ENCODE measurements around the gene PRKCZ. TPM values are rescaled to one million over a fixed set of nuclear protein-coding genes. Genes with fewer than 3 reads are reported as not detected.

PRKCZ gene
- polyA plus RNA-seq, 1 of the 3 experiments (the other 2 are of a cell fraction), result 24.2 TPM

DNA sequence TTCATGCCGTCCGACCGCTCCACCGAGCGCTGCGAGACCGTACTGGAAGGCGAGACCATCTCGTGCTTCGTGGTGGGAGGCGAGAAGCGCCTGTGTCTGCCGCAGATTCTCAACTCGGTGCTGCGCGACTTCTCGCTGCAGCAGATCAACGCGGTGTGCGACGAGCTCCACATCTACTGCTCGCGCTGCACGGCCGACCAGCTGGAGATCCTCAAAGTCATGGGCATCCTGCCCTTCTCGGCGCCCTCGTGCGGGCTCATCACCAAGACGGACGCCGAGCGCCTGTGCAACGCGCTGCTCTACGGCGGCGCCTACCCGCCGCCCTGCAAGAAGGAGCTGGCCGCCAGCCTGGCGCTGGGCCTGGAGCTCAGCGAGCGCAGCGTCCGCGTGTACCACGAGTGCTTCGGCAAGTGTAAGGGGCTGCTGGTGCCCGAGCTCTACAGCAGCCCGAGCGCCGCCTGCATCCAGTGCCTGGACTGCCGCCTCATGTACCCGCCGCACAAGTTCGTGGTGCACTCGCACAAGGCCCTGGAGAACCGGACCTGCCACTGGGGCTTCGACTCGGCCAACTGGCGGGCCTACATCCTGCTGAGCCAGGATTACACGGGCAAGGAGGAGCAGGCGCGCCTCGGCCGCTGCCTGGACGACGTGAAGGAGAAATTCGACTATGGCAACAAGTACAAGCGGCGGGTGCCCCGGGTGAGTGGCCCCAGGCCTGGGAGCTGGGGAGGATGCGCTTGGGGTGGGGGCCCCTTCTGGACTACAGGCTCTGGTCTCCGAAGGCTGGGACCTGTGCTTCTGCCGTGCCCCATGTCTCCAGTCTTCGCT, 179.0 kb downstream of the PRKCZ start:
- Histone ChIP-seq H4K20me1 (ENCODE audit: insufficient read depth) (peaks cover 55% of the 10 kb centered on the region), H3K27ac (ENCODE audit: low read depth in 2 of 2, low read length in 1 of 2) (peak overlapping the region; percentile 50 to 56; a peak in 3 of 4 replicates), H3K9me3 (no peaks in the 10 kb centered on the region), H3K27me3 (ENCODE audit: insufficient read depth) (no peaks in the 10 kb centered on the region), H3K4me2 (peak overlapping the region; percentile 96), H3K79me2 (ENCODE audit: insufficient read depth) (peaks cover 60% of the 10 kb centered on the region), H3K4me3 (ENCODE audit: low read depth in 2 of 2, low read length in 1 of 2) (peak overlapping the region; percentile 65 to 71), H3K9ac (peak overlapping the region; percentile 68; the same call in 1 of the 2 replicates), H3K36me3 (replicated peaks in 1 of 2; ENCODE audit: control insufficient read depth in 1 of 2, insufficient read depth in 2 of 2, low read length in 1 of 2) (no peaks in the 10 kb centered on the region), H3K4me1 (ENCODE audit: control insufficient read depth in 1 of 2, insufficient read depth in 2 of 2, low read depth in 1 of 2, low read length in 1 of 2) (peaks cover 0 to 54% of the 10 kb centered on the region in 2 experiments; a peak in 2 of 4 replicates), H3F3A (replicated peaks; ENCODE audit: insufficient read depth) (no peaks in the 10 kb centered on the region), H2AFZ (ENCODE audit: low read depth) (no peak overlapping the region), H3K9me2 (no peaks in the 10 kb centered on the region)
- DNase-seq, result peak; percentile 72
- TF ChIP-seq MXI1 (IDR thresholded peaks at IDR 0.05; ENCODE audit: low read depth, low read length), result peak; percentile 43; the same call in 1 of the 2 replicates
- no peak for TF ChIP-seq POLR2AphosphoS5 (IDR thresholded peaks at IDR 0.05; ENCODE audit: low read depth, low read length)
- TF ChIP-seq, protein P1, sequence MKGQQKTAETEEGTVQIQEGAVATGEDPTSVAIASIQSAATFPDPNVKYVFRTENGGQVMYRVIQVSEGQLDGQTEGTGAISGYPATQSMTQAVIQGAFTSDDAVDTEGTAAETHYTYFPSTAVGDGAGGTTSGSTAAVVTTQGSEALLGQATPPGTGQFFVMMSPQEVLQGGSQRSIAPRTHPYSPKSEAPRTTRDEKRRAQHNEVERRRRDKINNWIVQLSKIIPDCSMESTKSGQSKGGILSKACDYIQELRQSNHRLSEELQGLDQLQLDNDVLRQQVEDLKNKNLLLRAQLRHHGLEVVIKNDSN (IDR thresholded peaks at IDR 0.05; ENCODE audit: borderline replicate concordance, low read depth), result no peak
- TF ChIP-seq ELF1 (IDR thresholded peaks at IDR 0.05), result no peak
- TF ChIP-seq NFIC (IDR thresholded peaks at IDR 0.05; ENCODE audit: borderline replicate concordance), result no peak
- no peak for TF ChIP-seq RXRA (IDR thresholded peaks at IDR 0.05; ENCODE audit: borderline replicate concordance, low read depth)
- no peak for TF ChIP-seq EZH2phosphoT487 (IDR thresholded peaks at IDR 0.05; ENCODE audit: borderline replicate concordance, low read depth)
- TF ChIP-seq, protein P2, sequence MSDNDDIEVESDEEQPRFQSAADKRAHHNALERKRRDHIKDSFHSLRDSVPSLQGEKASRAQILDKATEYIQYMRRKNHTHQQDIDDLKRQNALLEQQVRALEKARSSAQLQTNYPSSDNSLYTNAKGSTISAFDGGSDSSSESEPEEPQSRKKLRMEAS (IDR thresholded peaks at IDR 0.05; ENCODE audit: low read depth), result peak; percentile 70
- no peak for TF ChIP-seq TCF12 (IDR thresholded peaks at IDR 0.05)
- TF ChIP-seq, protein P3, sequence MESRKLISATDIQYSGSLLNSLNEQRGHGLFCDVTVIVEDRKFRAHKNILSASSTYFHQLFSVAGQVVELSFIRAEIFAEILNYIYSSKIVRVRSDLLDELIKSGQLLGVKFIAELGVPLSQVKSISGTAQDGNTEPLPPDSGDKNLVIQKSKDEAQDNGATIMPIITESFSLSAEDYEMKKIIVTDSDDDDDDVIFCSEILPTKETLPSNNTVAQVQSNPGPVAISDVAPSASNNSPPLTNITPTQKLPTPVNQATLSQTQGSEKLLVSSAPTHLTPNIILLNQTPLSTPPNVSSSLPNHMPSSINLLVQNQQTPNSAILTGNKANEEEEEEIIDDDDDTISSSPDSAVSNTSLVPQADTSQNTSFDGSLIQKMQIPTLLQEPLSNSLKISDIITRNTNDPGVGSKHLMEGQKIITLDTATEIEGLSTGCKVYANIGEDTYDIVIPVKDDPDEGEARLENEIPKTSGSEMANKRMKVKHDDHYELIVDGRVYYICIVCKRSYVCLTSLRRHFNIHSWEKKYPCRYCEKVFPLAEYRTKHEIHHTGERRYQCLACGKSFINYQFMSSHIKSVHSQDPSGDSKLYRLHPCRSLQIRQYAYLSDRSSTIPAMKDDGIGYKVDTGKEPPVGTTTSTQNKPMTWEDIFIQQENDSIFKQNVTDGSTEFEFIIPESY (IDR thresholded peaks at IDR 0.05; ENCODE audit: borderline replicate concordance, low read depth), result no peak
- TF ChIP-seq TAF1 (IDR thresholded peaks at IDR 0.05; ENCODE audit: borderline replicate concordance, low read depth, low read length), result no peak
- no peak for TF ChIP-seq MEF2A (IDR thresholded peaks at IDR 0.05; ENCODE audit: borderline replicate concordance, low read depth)
- no peak for TF ChIP-seq GABPA (IDR thresholded peaks at IDR 0.05; ENCODE audit: low read depth)
- TF ChIP-seq, protein P4, sequence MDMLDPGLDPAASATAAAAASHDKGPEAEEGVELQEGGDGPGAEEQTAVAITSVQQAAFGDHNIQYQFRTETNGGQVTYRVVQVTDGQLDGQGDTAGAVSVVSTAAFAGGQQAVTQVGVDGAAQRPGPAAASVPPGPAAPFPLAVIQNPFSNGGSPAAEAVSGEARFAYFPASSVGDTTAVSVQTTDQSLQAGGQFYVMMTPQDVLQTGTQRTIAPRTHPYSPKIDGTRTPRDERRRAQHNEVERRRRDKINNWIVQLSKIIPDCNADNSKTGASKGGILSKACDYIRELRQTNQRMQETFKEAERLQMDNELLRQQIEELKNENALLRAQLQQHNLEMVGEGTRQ (IDR thresholded peaks at IDR 0.05; ENCODE audit: borderline replicate concordance, low read depth, low read length), result no peak
- TF ChIP-seq YY1 (IDR thresholded peaks at IDR 0.05; ENCODE audit: low read depth), result no peak
- TF ChIP-seq, protein P5, sequence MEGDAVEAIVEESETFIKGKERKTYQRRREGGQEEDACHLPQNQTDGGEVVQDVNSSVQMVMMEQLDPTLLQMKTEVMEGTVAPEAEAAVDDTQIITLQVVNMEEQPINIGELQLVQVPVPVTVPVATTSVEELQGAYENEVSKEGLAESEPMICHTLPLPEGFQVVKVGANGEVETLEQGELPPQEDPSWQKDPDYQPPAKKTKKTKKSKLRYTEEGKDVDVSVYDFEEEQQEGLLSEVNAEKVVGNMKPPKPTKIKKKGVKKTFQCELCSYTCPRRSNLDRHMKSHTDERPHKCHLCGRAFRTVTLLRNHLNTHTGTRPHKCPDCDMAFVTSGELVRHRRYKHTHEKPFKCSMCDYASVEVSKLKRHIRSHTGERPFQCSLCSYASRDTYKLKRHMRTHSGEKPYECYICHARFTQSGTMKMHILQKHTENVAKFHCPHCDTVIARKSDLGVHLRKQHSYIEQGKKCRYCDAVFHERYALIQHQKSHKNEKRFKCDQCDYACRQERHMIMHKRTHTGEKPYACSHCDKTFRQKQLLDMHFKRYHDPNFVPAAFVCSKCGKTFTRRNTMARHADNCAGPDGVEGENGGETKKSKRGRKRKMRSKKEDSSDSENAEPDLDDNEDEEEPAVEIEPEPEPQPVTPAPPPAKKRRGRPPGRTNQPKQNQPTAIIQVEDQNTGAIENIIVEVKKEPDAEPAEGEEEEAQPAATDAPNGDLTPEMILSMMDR (IDR thresholded peaks at IDR 0.05), result peak; percentile 15; the same call in 1 of the 2 replicates
- no peak; the same call in 1 of the 2 replicates for TF ChIP-seq RAD21 (IDR thresholded peaks at IDR 0.05; ENCODE audit: low read length)
- TF ChIP-seq GATA2 (CRISPR knock-in tag; IDR thresholded peaks at IDR 0.05), result no peak
- ChIA-PET POLR2A (interaction anchor here (0.7 to 1.7 kb wide), 6 partner anchors 12 to 162 kb away, joined by 3 to 4 read pairs (median 3); partner anchors contain the start of genes MORN1 and RER1), CTCF (interaction anchor here (0.8 to 9.4 kb wide), 13 partner anchors 11 to 153 kb away, joined by 3 to 47 read pairs (median 4); partner anchors contain the start of gene FAAP20)
- WGBS (ENCODE audit: low lambda C conversion rate), result 4% methylated on average over 15 of the region's 77 CpGs

Data from SK-N-SH (cell line).